ENCODE measurements around the gene TTLL9.

Gene TTLL9

DNA sequence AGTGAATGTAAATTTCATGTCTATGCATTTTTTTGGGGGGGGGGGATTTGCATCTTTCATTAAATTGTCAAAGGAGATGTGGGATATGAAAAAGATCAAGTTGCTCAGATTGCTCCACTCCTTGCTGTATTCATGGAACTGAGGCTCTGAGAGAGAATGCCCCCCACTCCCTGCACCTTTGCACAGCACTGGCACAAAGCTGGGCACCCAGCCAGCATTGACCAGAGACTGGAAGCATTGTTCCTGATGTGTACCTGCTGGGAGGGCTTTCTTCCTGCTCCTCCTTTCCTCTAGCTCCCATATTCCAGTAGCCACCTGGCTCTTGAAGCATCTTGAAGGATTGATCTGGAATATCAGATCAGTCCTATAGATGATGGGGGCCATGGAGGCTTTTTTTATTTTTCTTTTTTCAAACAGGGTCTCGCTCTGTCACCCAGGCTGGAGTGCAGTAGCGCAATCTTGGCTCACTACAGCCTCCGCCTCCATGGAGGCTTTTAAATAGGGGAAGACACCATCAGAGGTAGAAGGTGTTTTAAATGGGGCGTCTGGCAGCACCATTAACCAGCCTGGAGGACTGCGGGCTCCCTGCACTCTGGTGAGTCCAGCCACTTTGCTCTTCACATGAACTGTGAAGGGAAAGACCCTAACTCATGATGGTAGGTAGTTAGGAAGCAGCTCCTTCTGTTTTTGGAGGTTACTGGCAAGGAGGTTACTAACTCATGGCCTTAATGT, 11.0 kb upstream of the TTLL9 start:
- no peak for DNase-seq

DNA sequence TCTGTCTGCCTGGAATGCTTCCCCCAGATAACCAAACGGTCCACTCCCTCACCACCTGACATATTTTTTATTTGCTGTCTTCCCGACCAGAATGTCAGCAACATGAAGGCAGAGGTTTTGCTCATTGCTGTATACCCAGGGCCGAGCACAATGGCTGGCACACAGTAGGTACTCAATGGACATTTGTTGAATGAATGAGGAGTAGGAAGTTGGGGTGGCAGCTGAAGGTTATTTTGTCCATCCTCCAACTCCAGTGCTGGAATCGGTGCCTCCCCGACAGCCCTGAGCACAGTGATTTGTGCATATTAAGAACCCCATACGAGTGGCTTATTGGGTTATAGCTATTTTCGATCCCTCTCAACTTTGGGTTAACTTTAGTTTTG, 10.4 kb upstream of the TTLL9 start:
- DNase-seq: no peak

DNA sequence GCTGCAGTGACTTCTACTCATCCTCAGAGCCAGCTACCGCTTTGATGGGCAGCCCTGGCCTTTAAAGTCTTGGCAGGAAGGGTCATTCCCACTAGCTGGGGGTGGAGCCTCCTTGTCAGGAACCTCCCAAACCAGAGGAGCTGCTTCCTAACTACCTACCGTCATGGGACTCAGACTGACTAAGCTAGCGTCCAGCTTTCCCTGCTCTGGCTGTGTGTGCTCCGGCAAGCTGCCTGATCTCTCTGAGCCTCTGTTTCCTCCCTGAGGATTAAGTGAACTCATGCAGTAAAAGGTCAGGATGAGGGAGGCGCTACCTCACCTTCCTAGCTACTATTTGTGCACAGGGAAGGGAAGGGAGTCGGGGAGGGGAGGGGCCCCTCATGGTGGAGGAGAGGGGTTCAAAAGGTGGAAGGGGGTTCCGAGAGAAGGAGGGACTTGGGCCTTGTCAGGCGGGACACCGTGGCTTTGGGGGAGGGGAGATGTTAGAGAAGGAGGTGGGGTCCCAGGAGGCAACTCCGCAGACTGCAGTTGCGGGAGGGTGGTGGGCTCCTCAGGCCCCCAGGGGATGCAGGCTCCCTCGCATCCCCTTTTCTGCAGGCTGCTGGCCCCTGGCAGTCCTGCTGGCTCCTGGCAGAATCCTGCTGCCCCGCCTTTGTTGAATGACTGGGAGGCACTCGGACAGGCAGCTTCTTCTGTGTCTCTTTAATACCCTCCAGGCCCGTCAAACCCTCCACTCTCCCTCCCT, 9.9 kb upstream of the TTLL9 start:
- no peak for DNase-seq

- peak; percentile 39 for DNase-seq
Observed at GRCh38 chr20:31861135-31861384, 9.4 kb upstream of the TTLL9 start.

DNA sequence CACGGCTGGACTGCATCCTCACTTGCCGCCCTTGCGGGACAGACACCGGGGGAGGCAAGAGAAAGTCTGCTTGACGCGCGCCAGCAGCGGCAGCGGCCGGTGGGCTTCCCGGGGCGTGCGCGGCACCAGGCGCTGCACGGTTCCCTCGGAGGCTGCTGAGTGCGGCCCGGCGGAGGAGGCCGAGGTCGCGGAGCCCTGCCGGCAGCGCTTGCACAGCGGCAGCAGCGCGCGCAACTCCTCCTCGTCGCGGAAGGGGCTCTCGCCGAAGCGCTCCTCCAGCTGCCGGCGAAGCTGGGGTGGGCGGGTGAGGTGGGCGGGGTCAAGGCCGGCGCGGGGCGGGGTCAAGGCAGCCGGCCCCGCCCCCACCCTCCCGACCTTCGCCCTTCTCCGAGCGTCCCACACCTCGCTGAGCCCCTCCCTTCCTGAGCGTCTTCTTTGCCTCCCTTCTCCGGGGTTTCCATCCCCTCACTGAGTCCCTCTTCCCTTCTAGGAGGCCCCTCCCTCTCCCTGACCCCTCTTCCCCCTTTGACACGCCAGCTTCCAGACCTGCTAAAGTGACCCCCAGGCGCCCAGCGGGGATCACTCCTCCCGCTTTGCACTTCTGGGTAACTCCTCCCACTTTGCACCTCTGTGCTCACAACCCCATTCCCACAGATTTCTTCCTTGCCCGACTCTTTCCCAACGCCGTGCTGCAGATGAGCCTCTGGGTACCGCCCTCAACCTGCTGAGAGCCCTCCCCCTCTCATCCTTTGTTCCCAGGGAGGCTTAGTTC, 8.9 kb upstream of the TTLL9 start:
- peak; percentile 60 for DNase-seq

DNA sequence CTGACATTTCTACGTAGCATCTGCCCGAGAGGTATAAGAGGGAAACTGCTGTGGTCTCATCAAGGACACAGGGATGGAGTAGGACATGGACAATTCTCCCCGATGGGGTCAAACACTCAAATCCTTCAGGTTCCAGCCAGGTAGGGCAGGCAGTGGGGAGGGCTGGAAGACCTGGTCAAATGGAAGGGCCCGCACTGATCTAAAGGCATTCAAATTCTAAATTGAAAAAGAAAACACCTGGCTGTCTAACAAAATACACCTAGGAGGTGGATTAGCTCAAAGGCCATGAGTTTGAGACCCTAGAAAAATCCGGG, 8.3 kb upstream of the TTLL9 start:
- DNase-seq: no peak

- no peak for DNase-seq
Observed at GRCh38 chr20:31862506-31862905, 7.9 kb upstream of the TTLL9 start.

DNA sequence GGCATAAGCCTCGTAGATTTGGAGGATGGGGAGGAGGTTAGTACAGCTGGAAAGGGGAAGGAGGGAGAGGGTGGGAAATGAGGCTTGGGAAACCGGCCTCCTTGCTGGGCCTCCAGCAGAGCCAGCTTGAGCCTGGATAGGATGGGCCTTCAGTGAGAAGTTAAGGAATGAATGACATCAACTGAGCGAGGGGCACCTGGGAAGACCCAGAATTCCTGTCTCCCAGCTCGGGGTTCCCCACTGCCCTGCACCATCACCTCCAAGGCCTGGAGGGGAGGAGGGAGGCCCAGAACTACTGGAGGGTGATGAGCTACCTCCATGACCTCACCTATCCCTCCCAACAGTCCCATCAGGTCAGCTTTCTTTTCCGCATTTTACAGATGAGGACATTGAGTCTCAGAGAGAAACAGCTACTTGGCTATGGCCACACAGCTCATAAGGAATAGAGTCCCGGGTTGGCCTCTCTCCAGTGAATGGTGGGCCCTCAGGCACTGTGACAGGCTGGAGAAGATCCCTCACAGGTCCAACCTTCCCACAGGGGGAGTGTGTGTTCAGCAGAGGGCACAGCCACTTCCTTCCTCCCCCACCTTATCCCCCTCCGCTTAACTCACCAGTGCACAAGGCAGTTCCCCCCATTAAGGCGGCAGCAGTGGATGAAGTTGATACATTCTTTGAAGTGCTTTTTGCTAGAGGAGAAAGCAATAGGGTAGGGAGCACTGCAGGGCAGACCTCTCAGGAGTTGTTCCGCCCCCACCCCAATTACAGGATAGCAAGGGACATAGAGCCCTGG, 6.9 kb upstream of the TTLL9 start:
- no peak for DNase-seq

- no peak for DNase-seq
Observed at GRCh38 chr20:31864521-31865400, 5.7 kb upstream of the TTLL9 start.

DNA sequence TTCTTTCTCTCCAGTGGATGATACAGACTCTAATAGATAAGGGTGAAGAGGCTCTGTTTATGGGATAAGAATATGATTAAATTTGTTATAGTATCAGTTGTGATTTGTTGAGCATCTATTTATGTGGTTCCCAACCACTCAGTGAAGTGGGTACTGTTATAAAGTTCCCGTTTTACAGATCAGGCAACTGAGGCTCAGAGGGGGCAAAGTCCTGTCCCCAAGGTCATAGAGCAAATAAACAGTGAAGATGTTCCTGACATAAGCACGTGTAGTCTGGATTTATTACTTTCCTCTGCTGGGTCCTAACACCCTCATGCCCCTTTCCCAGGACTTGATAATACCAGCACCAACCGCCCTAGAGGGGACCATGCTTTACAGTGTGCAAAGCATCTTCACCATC, 4.2 kb upstream of the TTLL9 start:
- DNase-seq: no peak

GRCh38 chr20:31868853-31869672, 1.4 kb upstream of the TTLL9 start:
- DNase-seq: no peak

GRCh38 chr20:31869673-31869941, 827 bp upstream of the TTLL9 start:
- no peak for DNase-seq

- DNase-seq: no peak
Observed at GRCh38 chr20:31870726-31871617, 538 bp downstream of the TTLL9 start.

DNA sequence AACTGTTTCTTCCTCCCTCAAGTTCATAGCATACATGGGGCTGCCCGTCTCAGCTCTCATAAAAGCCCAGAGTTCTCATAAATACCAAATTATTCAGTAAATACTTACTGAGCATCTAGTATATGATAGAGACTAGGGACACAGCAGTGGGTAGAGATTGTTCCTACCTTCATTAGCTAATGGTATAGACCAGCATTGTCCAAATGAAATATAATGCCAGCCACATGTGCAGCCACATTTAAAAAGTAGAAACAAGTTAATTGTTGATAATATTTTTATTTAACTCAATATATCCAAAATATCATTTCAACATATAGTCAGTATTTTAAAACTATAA, 1.2 kb downstream of the TTLL9 start:
- no peak for DNase-seq

DNA sequence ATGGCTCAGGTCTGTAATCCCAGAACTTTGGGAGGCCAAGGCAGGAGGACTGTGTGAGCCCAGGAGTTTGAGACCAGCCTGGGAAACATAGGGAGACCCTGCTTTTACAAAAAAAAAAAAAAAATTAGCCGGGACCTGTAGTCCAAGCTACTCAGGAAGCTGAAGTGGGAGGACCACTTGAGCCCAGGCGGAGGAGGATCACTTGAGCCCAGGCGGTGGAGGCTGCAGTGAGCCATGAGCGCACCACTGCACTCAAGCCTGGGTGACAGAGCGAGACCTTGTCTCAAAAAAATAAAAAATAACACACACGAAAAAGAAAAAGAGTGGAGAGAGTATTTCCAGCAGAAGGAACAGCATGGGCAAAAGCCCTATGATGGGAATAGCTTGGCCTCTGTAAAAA, 2.0 kb downstream of the TTLL9 start:
- no peak for DNase-seq

GRCh38 chr20:31875671-31876070, 5.2 kb downstream of the TTLL9 start:
- no peak for DNase-seq

DNA sequence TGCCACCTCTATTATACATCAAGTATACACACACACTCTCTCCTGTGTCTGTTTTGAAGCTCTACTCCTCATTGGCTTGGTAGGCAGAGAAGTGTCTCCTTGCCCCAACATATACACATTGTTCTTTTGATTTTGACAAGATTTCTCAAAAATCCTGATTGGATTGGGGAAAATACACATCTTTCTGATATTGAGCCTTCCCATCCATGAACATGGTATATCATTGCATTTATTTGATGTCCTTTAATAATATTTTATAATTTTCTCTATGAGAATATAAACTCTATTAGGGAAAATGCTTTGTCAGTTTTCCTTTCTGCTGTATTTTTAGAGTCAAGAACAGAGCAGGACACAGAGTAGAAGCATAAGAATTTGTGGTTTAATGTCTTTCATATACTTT, 7.2 kb downstream of the TTLL9 start:
- no peak for DNase-seq

DNA sequence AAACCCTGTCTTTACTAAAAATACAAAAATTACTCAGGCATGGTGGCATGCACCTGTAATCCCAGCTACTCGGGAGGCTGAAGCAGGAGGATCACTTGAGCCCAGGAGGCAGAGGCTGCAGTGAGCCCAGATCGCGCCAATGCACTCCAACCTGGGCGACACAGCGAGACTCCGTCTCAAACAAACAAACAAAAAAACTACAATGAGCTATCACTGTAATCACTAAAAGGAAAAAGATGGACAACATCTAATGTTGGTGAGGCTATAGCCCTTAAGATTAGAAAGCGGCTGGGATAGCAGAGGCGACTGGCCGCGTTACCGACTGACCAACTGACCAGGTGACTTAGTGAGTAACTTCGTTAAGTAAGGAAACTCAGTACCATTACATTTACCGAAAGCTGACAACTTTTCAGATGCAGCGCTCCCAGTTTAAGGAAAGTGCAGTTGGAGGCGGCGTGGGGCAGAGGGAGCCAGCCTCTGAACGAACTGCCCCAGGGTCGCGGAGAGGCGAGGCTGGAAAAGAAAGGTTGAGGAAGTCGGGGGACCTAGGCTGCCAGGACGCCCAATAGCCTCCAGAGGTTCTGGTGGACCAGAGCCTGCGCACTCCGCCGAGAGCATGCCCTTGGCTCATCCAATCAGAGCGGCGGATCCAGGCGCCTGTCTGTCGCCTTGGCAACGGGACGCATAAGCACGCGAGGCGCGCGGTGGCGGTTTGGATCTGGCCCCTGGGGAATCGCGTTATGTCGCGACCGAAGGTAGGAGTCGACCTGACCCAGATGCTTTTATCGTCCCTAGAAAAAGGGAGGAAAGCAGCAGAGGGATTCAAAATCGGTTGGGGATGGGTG, 8.9 kb downstream of the TTLL9 start:
- DNase-seq: peak; percentile 54

GRCh38 chr20:31881945-31882344, 11.5 kb downstream of the TTLL9 start:
- no peak for DNase-seq

GRCh38 chr20:31883829-31884228, 13.4 kb downstream of the TTLL9 start:
- no peak for DNase-seq

Measured in activated gamma-delta T cell (primary cell).